ENCODE results near the gene ZDBF2.

GRCh38 chr2:206255003-206255402 lies 19.5 kb upstream of the ZDBF2 start:
- TF ChIP-seq POLR2A (IDR thresholded peaks at IDR 0.05) (no peak), CTCF (IDR thresholded peaks at IDR 0.05) (no peak), EP300 (IDR thresholded peaks at IDR 0.05) (no peak)
